Subcutaneous adipose tissue (tissue), 4 donors: Measurements from ENCODE around the gene SF1. TPM values are rescaled to one million over a fixed set of nuclear protein-coding genes. Genes with fewer than 3 reads are reported as not detected.

ENCODE experiments used
- CTCF ChIP-seq: fragments of 450-650 bp; IDR thresholded peaks from one replicate; pipeline ENCODE4 v1.5.1; 2016; ENCODE audit warnings: low read depth, mild to moderate bottlenecking, control low read depth, antibody characterized with exemption, moderate library complexity
- total RNA-seq, 4 donors: library from RNA; depleted of rRNA; stranded (reverse); fragments of >200 nt; gene quantifications; one replicate each; pipeline ENCODE4 v1.1.0, GENCODE V29; 2016

SF1 gene
- total RNA-seq, 4 donors from 2014 or later: 215 to 388 (median 273) TPM

GRCh38 chr11:64726211-64726641 lies 52.1 kb downstream of the SF1 start:
- no peak for TF ChIP-seq CTCF

GRCh38 chr11:64724863-64725532 lies 53.3 kb downstream of the SF1 start:
- TF ChIP-seq CTCF: no peak

- no peak for TF ChIP-seq CTCF
These were observed 54.2 kb downstream of the SF1 start for GRCh38 chr11:64723907-64724862.

GRCh38 chr11:64723117-64723906 lies 55.0 kb downstream of the SF1 start, which contains the start of gene NRXN2:
Gene NRXN2 (minus strand): TSS chr11:64723197. CDS start chr11:64713699, 9,498 bp downstream.
- TF ChIP-seq CTCF: no peak

- TF ChIP-seq CTCF: no peak
These were observed 55.9 kb downstream of the SF1 start for GRCh38 chr11:64722141-64723065.

GRCh38 chr11:64721359-64721699 lies 57.0 kb downstream of the SF1 start:
- TF ChIP-seq CTCF: no peak
